ENCODE data around the gene ARHGAP31.

The ARHGAP31 gene

DNA sequence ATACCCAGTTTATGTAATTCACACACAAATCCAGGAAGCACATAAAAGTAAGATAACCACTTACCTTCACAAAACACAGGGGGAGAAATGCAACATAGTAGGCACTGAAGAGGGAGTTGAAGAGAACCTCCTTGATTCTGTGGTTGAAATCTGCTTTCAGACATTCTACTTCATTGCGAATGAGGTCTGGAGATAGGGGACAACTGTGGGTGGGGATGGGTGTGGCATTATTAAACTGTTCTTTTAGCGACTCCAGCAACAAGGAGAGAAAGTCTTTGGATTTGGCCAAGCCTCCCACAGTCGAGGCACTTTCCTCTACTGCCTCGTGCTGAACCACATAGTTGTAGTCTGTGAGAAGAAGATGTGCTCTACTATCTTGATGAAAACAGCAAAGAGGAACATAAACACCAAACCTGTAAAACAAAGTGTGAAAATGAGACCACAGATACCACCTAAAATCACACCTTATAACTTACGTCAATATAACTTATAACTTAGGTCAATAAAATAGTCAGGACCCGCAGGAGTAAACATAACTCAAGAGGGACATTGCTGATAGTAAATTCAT, 143.6 kb downstream of the ARHGAP31 start:
- no peak for DNase-seq

DNA sequence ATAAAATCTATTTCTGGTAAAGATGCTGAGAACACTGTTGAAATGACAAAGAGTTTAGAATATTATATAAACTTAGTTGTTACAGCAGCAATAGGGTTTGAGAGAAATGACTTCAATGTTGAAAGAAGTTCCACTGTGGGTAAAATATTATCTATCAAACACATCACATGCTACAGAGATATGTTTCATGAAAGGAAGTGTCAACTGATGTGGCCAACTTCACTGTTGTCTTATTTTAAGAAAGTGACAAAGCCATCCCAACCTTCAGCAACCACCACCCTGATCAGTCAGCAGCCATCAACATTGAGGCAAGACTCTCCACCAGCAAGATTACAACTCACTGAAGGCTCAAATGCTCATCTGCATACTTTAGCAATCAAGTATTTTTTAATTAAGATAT, 149.0 kb downstream of the ARHGAP31 start:
- no peak for DNase-seq

DNA sequence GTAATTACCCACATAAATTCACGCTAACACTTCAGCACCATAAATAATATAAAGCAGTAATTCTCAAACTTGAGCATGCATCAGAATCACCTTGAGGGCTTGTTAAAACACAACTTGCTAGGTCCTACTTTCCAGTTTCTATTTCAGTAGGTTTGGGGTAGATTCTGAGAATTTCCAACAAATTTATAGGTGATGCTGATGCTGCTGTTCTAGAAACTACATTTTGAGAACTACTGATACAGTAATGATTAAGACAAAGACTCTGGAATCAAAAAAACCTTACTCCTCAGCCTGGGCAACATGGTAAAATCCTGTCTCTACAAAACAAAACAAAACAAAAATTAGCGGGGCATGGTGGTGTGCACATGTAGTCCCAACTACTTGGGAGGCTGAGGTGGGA, 150.4 kb downstream of the ARHGAP31 start:
- DNase-seq, result no peak

DNA sequence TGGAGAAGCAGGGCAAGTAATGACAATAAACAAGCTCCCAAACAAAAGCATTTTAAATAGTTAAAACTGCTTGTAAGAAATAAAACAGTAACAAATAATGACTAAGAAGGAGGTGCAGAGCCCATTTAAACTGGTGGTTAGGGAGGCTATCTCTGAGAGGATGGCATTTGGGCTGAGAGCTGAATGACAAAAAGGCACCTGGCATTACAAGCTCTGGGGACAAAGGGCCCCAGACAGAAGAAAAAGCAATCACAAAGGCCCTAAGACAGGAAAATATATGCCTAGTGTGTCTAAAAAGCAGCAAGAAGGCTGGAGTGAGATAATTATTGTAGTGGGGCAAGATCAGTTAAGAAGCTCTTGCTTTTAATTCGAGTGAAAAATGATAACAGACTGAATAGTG, 159.6 kb downstream of the ARHGAP31 start:
- no peak for DNase-seq

DNA sequence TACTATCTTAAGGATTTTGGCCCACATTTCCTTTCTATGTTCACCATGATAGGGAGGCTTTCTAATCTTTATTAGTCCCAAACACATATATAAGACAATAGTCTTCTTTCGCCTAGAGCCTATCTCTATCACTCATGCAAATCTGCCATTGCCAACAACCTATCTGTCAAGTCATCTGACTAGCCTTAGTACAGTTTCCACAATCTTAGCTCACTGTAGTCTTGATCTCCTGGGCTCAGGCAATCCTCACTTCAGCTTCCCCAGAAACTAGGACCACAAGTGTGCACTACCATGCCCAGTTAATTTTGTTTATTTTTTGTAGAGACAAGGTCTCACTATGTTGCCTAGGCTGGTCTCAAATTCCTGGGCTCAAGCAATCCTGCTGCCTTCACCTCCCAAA, 162.3 kb downstream of the ARHGAP31 start:
- no peak for DNase-seq

DNA sequence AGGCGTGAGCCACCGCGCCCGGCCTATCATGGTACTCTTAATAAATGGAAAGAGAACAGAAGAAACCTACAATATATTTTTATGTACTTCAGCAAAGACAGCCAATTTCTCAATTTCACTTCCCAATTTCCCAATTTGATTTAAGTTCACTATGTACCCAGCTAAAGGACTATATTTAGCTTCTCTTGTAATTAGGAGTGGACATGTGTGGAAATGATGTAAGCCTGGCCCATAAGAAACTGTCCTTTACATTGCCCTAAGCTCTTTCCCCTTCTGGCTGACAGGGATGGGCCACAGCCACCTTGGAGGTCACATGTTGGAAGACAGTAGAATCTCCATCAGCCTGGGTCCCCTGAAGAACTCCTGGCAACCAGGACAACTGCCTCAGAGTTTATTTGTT, 163.1 kb downstream of the ARHGAP31 start:
- DNase-seq, result no peak

DNA sequence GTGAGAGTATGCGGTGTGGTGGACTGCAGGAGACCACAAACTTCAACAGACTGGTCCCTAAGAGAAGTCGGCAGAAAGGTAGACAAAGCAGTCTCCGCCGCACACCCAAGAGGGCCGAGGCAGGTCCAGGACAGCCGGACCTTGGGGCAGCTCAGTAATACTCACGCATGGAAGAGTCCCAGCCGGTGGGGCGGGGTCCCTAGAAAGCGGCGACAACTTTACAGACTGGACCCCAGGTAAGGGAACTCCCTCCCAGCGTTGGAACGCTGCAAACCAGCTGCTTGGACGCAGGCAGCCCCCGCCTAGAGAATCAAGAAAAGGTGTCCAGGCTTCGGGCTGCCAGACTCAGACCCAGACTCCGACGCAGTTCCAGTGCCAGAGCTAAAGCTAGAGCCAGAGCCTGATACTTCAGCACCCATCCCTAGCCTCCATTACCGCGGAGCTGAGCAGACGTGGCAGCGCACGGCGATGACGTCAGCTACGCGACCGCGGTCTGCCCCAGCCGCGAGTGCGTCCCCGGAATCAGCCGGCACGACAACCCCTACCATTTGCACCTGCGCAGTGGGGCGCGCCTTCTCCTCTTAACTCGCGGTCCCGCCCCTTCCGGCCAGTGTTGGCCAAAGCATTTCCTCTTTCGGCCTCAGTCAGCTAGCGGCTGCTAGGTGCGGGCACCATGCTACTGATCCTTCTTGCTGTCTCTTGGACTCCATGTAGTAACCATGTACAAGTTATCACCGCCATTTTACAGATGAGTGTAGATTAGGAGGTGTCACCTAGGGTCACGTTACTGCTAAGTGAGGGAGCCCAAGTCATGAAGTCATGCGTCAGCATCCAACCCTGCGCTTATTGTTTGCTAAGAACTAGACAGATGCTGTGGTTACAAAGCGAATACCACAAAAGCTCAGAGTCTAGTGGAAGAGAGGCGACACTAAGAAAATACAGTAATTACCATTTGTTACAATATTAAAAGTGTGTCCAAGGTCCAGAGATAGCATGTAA, 169.3 kb downstream of the ARHGAP31 start, which contains the start of gene TMEM39A:
Gene TMEM39A (minus strand): TSS at position 445 of the 999 bp plus-strand sequence. CDS start 1,541 bp downstream, outside the sequence.
- peak; percentile 99 for DNase-seq

DNA sequence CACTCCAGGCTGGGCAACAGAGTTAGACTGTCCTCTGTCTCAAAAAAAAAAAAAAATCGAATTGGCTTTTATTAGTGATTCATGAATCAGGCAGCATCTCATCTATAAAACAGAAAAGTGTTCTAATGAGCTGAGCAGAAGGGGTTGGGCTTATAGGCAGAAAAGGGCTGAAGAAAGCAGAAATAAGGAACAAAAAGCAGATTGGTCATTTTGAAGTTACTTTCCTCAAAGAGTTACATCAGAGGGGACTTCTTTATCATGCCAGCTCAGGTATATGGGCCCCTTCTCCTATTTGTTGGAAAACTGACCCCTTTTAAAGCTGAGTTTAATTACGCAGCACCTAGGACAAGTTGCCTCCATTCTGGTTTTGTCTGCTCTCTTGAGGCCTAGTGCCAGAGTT, 173.9 kb downstream of the ARHGAP31 start:
- no peak for DNase-seq

DNA sequence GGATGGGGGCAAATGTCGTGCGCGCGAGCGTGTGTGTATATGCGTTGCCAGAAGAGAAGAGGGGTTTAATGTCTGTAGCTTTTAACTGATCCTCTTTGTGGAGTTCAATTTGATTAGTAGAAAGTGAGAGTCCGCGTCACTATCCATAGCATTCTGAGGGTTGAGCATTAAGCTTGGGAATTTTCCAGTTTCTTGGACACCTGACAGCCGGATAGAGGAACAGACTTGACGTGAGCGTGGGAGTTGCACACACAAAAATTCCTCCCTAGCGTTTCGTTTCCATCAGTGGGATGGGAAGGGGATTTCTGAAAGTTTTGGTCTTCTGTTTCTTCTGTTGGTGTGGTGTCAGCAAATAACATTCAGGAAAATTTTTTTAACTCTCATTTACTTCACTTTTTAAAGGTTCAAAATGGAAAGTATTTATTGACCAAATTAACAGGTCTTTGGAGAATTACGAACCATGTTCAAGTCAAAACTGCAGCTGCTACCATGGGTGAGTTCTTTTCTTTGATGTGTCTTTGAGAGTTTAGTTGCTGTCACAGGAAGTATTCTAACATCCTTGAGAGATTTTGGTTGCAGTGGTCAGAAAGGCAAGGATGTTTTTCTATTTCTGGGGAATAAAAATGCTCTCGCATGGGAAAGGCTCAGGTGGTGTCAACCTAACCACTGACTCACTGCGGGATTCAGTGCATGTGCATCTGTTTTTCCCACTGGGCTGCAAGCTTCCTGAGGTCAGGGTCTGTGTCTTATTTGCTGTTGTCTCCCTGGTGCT, 175.4 kb downstream of the ARHGAP31 start:
- peak; percentile 5 for DNase-seq
